Measurements from ENCODE around the gene CNTNAP2.

DNA sequence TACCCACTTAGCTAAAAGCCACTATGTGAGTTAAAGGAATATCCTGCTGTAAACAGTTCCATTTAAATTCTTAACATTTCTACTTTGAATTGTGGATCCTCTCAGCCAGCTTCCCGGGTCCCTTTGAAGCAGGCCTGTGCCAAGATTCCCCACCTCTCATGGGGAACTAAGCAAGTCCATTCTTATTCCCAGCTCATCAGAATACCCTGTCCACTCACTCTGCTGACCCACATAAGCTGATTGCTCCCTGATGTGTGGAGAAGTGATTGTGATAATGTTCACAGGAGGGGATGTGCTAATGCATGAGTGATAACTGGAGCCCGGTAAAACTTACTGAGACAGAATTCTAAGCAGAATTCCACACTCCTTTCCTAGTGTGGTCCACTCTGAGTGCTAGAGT lies 709.7 kb downstream of the CNTNAP2 start:
- TF ChIP-seq, protein P1, sequence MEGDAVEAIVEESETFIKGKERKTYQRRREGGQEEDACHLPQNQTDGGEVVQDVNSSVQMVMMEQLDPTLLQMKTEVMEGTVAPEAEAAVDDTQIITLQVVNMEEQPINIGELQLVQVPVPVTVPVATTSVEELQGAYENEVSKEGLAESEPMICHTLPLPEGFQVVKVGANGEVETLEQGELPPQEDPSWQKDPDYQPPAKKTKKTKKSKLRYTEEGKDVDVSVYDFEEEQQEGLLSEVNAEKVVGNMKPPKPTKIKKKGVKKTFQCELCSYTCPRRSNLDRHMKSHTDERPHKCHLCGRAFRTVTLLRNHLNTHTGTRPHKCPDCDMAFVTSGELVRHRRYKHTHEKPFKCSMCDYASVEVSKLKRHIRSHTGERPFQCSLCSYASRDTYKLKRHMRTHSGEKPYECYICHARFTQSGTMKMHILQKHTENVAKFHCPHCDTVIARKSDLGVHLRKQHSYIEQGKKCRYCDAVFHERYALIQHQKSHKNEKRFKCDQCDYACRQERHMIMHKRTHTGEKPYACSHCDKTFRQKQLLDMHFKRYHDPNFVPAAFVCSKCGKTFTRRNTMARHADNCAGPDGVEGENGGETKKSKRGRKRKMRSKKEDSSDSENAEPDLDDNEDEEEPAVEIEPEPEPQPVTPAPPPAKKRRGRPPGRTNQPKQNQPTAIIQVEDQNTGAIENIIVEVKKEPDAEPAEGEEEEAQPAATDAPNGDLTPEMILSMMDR (conservative IDR thresholded peaks at IDR 0.05; ENCODE audit: low read length) = no peak
- TF ChIP-seq EZH2phosphoT487 (IDR thresholded peaks at IDR 0.05; ENCODE audit: borderline replicate concordance, low read depth, low read length) = no peak
